Upper lobe of left lung (tissue), 4 donors: ENCODE measurements around the gene ULK1.

Experiments
- EP300 ChIP-seq, 4 donors: sonication (generic); formaldehyde crosslinking; IDR thresholded peaks; one replicate each; pipeline ENCODE4 v1.5.1; 2017; ENCODE audit warnings: antibody characterized with exemption in 4 of 4, control low read depth in 2 of 4
- POLR2A ChIP-seq, 4 donors: fragments of 450-650 bp; IDR thresholded peaks; one replicate each; pipeline ENCODE4 v1.5.1; 2016 to 2017; ENCODE audit warnings: antibody characterized with exemption in 4 of 4, mild to moderate bottlenecking in 2 of 4
- POLR2AphosphoS5 ChIP-seq, 2 donors: sonication (generic); formaldehyde crosslinking; IDR thresholded peaks; one replicate each; pipeline ENCODE4 v1.5.1; 2017; ENCODE audit warnings: antibody characterized with exemption in 2 of 2
- TF ChIP-seq, protein P1 (sequence below), 6 experiments: fragments of 450-650 bp in 4 of 6; fragments of 200-600 bp in 2 of 6; sonication (generic) in 2 of 6; IDR thresholded peaks; one replicate each; pipeline ENCODE4 v1.5.1; 2016 to 2019; ENCODE audit warnings: antibody characterized with exemption in 6 of 6

DNA sequence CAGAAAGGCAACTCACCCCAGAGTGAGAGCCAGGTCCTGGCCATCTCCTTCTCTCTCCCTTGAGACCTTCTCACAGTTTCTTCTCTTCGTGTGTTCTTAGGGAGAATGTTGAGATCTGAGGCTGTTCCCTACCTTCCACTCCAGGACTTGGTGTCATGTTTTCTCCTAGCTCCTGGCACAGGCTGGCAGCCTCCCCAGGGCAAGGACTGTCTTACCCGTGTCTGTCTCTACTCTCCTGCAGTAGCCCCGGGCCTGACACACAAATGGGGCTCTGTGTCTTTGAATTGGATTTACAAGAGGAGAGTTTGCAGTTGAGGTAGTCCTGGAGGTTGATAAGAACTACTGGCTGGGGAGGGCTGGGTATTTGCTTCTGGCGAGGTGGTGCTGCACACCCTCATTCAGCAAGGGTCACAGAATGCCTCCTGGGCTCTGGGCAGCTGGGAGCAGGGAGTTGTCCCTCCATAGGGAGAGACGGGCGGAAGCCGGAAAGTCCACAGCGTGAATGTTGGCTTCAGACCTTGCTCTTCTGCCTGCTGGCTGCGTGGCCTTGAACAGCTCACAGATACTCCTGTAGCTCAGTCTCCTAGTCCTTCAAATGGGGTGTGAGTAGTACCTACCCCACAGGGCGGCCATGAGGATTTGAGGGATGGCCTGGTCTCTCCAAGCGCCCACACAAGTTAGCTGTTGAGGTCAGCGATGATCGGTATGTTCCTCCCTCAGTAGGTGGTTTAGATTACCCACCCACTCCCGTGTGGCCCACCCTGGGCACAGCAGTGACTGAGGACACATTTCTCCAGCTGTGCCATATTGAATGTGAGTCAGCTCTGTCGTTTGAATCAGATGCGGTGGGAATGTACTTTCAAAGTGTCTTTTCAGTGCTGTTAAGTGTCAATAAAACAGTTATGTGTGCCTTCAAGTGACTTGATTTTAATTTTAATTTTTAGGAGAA lies 65.5 kb downstream of the ULK1 start:
- no peak for TF ChIP-seq EP300 (IDR thresholded peaks at IDR 0.05)
- TF ChIP-seq, protein P1, sequence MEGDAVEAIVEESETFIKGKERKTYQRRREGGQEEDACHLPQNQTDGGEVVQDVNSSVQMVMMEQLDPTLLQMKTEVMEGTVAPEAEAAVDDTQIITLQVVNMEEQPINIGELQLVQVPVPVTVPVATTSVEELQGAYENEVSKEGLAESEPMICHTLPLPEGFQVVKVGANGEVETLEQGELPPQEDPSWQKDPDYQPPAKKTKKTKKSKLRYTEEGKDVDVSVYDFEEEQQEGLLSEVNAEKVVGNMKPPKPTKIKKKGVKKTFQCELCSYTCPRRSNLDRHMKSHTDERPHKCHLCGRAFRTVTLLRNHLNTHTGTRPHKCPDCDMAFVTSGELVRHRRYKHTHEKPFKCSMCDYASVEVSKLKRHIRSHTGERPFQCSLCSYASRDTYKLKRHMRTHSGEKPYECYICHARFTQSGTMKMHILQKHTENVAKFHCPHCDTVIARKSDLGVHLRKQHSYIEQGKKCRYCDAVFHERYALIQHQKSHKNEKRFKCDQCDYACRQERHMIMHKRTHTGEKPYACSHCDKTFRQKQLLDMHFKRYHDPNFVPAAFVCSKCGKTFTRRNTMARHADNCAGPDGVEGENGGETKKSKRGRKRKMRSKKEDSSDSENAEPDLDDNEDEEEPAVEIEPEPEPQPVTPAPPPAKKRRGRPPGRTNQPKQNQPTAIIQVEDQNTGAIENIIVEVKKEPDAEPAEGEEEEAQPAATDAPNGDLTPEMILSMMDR (IDR thresholded peaks at IDR 0.05), result no peak
- TF ChIP-seq POLR2A (IDR thresholded peaks at IDR 0.05), result no peak
- TF ChIP-seq POLR2AphosphoS5 (IDR thresholded peaks at IDR 0.05), result no peak
